ENCODE results near the gene USP10. TPM values are rescaled to one million over a fixed set of nuclear protein-coding genes. Genes with fewer than 3 reads are reported as not detected.

USP10 gene
- total RNA-seq, 1 experiment from 2014 or later: 203 TPM

- Histone ChIP-seq H2AK5ac (ENCODE audit: insufficient read length, low read length) (no peak overlapping the region), H3K9ac (ENCODE audit: extremely low read depth, insufficient read length, low read length) (no peak overlapping the region), H3K4ac (ENCODE audit: low read depth, low read length) (no peak overlapping the region), H2AFZ (ENCODE audit: low read length) (no peak overlapping the region), H3K23me2 (ENCODE audit: insufficient read length, low read depth, low read length, poor library complexity, severe bottlenecking) (no peaks in the 10 kb centered on the region), H3K4me2 (ENCODE audit: insufficient read depth, insufficient read length, low read length) (no peak overlapping the region), H2BK5ac (ENCODE audit: insufficient read length, low read length) (no peak overlapping the region), H3K79me2 (ENCODE audit: insufficient read depth, low read length) (peaks cover 16% of the 10 kb centered on the region; the same call in 1 of the 2 replicates), H3K9me3 (ENCODE audit: control insufficient read depth, low read depth, low read length) (no peaks in the 10 kb centered on the region), H3K4me1 (ENCODE audit: insufficient read depth, low read length) (no peaks in the 10 kb centered on the region), H4K20me1 (ENCODE audit: control insufficient read depth, insufficient read depth, insufficient read length) (no peaks in the 10 kb centered on the region), H3K79me1 (ENCODE audit: insufficient read depth, low read depth, low read length, poor library complexity, severe bottlenecking) (peaks cover 3% of the 10 kb centered on the region), H4K8ac (replicated peaks; ENCODE audit: insufficient read length, low read depth, low read length) (no peak overlapping the region), H3K23ac (ENCODE audit: insufficient read length, low read depth, low read length) (no peak overlapping the region), H3K18ac (ENCODE audit: insufficient read length, low read depth, low read length) (no peak overlapping the region), H3K27me3 (ENCODE audit: insufficient read depth, low read length) (no peaks in the 10 kb centered on the region), H3K56ac (ENCODE audit: insufficient read length, low read depth, low read length) (no peak overlapping the region), H2BK120ac (ENCODE audit: low read depth, low read length, poor library complexity, severe bottlenecking) (no peak overlapping the region), H3T11ph (ENCODE audit: low read length) (no peak overlapping the region), H3K27ac (ENCODE audit: insufficient read length, low read depth, low read length) (no peak overlapping the region), H4K91ac (ENCODE audit: insufficient read length, low read depth, low read length) (no peak overlapping the region), H2BK15ac (ENCODE audit: low read depth, low read length) (no peak overlapping the region), H2BK20ac (ENCODE audit: low read depth, low read length, poor library complexity, severe bottlenecking) (no peak overlapping the region), H2BK12ac (ENCODE audit: insufficient read length, low read depth, low read length) (no peak overlapping the region), H4K5ac (ENCODE audit: insufficient read length, low read depth, low read length) (no peak overlapping the region), H3K14ac (ENCODE audit: insufficient read depth, low read length) (no peak overlapping the region)
- H3K27ac Mint-ChIP-seq: no peak overlapping the region; a peak in 2 of 7 replicates
- H3K4me3 Mint-ChIP-seq: no peak overlapping the region
- H3K9me3 Mint-ChIP-seq: no peaks in the 10 kb centered on the region
- H3K36me3 Mint-ChIP-seq (ENCODE audit: insufficient read depth in 1 of 3, low read depth in 3 of 3): peaks cover 27 to 60% (median 50%) of the 10 kb centered on the region in 3 experiments; a peak in 6 of 7 replicates
- peaks cover 14% of the 10 kb centered on the region in 2 experiments for H3K4me1 Mint-ChIP-seq
- TF ChIP-seq CTCF (conservative IDR thresholded peaks at IDR 0.05): no peak
- no CpG with 5 or more reads among the region's 8 CpGs for WGBS (ENCODE audit: extremely low coverage, insufficient read length, low lambda C conversion rate)
- DNase-seq: no peak
- no peaks in the 10 kb centered on the region for H3K27me3 Mint-ChIP-seq (ENCODE audit: low read depth)
Measured at GRCh38 chr16:84759061-84759460, 59.3 kb downstream of the USP10 start.

All from H9 (cell line).